Stimulated activated memory B cell treated with anti-CD40 and anti-IgM and Interleukin-4, amounts not matched to agents 10 μg/mL and 1 μg/mL and 100 μg/mL, for 72 hours (primary cell): ENCODE results near the gene STATH.
"Not testable (repeated sequence)": the region's sequence is repeated elsewhere in the genome, so short reads cannot be mapped to it uniquely, and the experiment has no call there.

Source experiments
- ATAC-seq: fragments of 150-1000 bp; cut with Tn5 transposase; 2 replicates; pipeline ENCODE4 v1.10.0; 2021
- H3K27ac Mint-ChIP-seq: one replicate; pipeline ENCODE4 v1.8.0; 2022; ENCODE audit warnings: mild to moderate bottlenecking, mixed read lengths
- H3K27me3 Mint-ChIP-seq: one replicate; pipeline ENCODE4 v1.8.0; 2022; ENCODE audit warnings: mixed read lengths
- H3K36me3 Mint-ChIP-seq: one replicate; pipeline ENCODE4 v1.8.0; 2022; ENCODE audit warnings: mixed read lengths
- H3K4me1 Mint-ChIP-seq: one replicate; pipeline ENCODE4 v1.8.0; 2022; ENCODE audit warnings: mixed read lengths
- H3K4me3 Mint-ChIP-seq: one replicate; pipeline ENCODE4 v1.8.0; 2022; ENCODE audit warnings: mild to moderate bottlenecking, moderate library complexity, mixed read lengths
- H3K9me3 Mint-ChIP-seq: one replicate; pipeline ENCODE4 v1.8.0; 2022; ENCODE audit warnings: mixed read lengths

Gene STATH, protein sequence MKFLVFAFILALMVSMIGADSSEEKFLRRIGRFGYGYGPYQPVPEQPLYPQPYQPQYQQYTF

DNA sequence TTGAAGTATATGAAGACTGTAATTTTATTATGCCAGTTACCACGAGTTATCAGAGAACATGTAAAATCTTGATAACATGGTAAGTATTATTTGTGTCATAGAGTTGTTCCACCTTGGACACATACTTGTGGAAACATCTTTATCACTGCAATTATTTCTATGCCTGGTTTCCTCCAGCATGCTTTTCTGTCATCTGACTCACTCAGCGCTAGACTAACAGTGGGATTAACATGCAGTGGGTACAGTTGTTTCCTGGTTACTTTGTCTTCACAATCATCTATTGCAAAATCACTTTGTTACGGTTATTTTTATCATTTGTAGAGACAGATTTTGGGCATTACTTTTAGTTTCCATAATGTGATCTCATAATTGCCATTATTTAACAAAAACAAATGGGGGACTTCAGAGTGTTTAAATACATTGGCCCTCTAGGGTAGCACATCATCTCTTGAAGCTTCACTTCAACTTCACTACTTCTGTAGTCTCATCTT lies at the start of gene STATH:
Gene STATH, plus strand, starts transcription at position 441 of the 491 bp plus-strand sequence. CDS start 2,472 bp downstream, outside the sequence.
- Mint-ChIP-seq H3K9me3 (peaks cover 7% of the 10 kb centered on the region), H3K27ac (no peak within 1 kb of the TSS), H3K4me1 (no peaks in the 10 kb centered on the region), H3K27me3 (no peaks in the 10 kb centered on the region), H3K4me3 (no peak within 1 kb of the TSS), H3K36me3 (no peaks in the 10 kb centered on the region)
- ATAC-seq = no peak

DNA sequence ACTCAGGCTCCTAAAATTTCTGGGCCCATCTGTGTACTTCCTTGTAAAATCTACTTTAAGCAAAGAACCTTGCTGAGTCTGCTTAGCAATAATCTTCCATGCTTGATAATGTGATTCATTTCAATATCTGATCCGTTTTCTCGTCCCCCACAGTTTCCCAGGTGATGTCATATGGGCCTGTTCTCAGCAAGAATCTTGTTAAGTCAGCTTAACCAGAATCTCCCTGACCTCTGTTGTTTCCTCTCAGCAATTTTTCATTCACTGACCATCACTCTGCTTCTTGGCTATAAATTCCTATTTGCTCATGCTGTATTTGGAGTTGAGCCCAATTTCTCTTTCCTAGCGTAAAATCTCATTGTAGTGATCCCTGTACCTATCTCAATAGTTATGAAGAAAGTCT lies 44.2 kb upstream of the STATH start:
- ATAC-seq = no peak
- no peaks in the 10 kb centered on the region for H3K36me3 Mint-ChIP-seq
- no peak overlapping the region for H3K4me3 Mint-ChIP-seq
- no peaks in the 10 kb centered on the region for H3K4me1 Mint-ChIP-seq
- H3K27me3 Mint-ChIP-seq = no peaks in the 10 kb centered on the region
- no peaks in the 10 kb centered on the region for H3K9me3 Mint-ChIP-seq
- H3K27ac Mint-ChIP-seq = no peak overlapping the region

DNA sequence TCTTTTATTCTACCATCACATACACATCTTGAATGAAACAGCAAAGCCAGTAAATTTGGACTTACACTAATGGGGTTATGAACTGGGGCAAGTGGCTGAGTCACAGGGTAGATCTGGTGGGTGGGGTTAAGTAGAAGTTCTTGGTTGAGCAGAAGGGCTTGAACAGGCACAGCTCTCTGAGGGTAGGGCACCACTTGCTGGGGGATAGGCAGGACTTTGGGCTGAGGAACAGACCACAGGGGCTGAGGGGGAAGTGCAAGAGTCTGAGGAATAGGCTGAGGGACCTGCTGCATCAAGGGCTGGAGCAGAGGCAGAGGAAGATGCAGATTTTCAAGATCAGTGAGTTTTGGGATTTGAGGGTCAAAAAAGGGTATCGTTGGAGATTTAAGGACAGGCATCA lies 38.6 kb upstream of the STATH start:
- H3K27ac Mint-ChIP-seq = no peak overlapping the region
- no peaks in the 10 kb centered on the region for H3K9me3 Mint-ChIP-seq
- H3K27me3 Mint-ChIP-seq = no peaks in the 10 kb centered on the region
- no peaks in the 10 kb centered on the region for H3K36me3 Mint-ChIP-seq
- H3K4me1 Mint-ChIP-seq = no peaks in the 10 kb centered on the region
- no peak overlapping the region for H3K4me3 Mint-ChIP-seq
- peak; percentile 39 for ATAC-seq

DNA sequence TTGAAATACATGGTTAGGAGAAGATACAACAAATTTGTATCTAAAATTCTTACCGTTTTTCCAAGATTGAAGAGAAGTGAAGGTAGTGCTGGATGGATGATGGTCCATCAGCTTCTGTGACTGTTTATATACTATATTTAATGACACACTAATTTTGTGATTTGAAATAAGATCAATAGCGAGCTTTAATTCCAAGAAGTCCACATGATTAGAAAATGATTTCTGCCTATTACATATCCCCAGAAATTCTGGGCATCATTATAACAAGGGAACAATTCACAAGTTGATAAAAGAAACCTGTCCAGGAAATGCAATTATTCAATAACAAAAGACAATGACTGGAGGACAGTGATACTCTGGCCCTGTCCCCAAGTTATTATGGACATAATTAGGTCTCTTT lies 30.1 kb upstream of the STATH start, which contains the start of gene CSN2:
Gene CSN2, minus strand, starts transcription at position 101 of the 400 bp plus-strand sequence. CDS start 4,733 bp downstream, outside the sequence.
- peaks cover 3% of the 10 kb centered on the region for H3K9me3 Mint-ChIP-seq
- H3K27me3 Mint-ChIP-seq = no peaks in the 10 kb centered on the region
- no peak within 1 kb of the TSS for H3K4me3 Mint-ChIP-seq
- H3K4me1 Mint-ChIP-seq = no peaks in the 10 kb centered on the region
- no peaks in the 10 kb centered on the region for H3K36me3 Mint-ChIP-seq
- no peak for ATAC-seq
- H3K27ac Mint-ChIP-seq = no peak within 1 kb of the TSS

DNA sequence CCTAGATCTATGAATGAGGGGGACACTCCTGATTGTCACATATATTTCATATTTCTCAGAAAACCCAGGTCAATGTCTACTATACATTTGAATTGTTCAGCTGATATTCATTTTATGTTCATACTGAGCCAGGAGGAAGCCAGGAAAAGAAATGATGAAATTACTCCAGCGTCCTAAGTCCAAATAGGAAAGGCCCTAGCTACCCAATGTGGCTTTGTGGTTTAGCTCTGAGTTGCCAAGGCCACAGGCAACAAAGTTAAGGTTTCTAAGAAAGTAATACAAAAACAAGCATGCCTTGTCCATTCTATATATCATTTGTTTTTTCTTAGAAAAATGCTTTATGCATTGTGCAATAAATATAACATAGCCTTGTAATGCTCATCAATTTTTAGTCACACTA lies 25.7 kb upstream of the STATH start:
- Mint-ChIP-seq H3K4me3 (no peak overlapping the region), H3K36me3 (no peaks in the 10 kb centered on the region), H3K27ac (no peak overlapping the region), H3K4me1 (no peaks in the 10 kb centered on the region), H3K27me3 (no peaks in the 10 kb centered on the region), H3K9me3 (peaks cover 3% of the 10 kb centered on the region)
- no peak for ATAC-seq

DNA sequence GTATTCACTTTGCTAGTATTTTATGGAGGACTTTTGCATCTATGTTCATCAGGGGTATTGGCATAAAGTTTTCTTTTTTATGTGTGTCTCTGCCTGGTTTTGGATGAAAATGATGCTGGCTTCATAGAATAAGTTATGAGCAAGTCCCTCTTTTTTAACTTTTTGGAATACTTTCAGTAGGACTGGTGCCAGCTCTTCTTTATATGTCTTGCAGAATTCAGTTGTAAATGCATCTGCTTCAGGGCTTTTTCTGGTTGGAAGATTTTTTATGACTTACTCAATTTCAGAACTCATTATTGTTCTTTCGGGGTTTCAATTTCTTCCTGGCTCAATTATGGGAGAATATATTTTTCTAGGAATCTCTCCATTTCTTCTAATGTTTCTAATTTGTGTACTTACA lies 21.1 kb upstream of the STATH start:
- Mint-ChIP-seq H3K27me3 (no peaks in the 10 kb centered on the region), H3K27ac (no peak overlapping the region), H3K4me1 (no peaks in the 10 kb centered on the region), H3K9me3 (no peaks in the 10 kb centered on the region), H3K4me3 (no peak overlapping the region), H3K36me3 (no peaks in the 10 kb centered on the region)
- no peak for ATAC-seq

DNA sequence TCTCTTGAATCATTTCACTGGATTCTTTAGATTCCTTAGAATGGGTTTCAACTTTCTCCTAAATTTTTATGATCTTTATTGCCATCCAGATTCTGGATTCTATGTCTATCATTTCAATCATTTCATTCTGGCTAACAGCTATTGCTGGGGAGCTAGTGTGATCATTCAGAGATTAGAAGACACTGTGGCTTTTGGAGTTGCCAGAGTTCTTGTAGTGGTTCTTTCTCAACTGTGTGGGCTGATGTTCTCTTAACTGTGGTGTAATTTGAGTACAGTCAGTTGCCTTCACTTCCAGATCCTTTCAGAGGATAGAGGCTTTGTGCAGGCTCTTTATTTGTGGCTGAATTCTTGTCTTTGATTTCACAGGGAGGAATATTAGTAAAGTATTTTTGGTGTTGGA lies 18.2 kb upstream of the STATH start:
- no peak for ATAC-seq
- Mint-ChIP-seq H3K4me3 (no peak overlapping the region), H3K9me3 (no peaks in the 10 kb centered on the region), H3K4me1 (no peaks in the 10 kb centered on the region), H3K36me3 (no peaks in the 10 kb centered on the region), H3K27me3 (no peaks in the 10 kb centered on the region), H3K27ac (no peak overlapping the region)

DNA sequence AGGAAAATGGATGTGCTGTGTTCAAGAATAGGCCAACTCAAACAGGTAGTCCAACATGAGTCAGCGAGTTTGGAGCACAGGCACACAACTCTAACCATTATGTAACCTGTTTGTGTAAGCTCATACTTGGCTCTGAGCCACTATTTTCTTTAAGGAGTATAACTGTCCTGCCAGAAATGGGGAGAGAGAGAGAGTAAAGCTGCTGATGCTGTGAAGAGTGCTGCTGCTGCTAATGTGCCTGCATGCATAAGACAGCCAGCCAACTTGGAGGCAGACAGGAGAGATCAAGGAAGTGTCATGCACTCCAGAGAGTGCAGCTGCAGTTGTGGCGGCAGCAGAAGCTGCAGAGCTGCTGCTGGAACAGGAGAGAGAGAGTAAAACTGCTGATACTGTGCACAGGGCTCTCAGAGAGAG lies 11.7 kb upstream of the STATH start:
- Mint-ChIP-seq H3K9me3 (no peaks in the 10 kb centered on the region), H3K36me3 (no peaks in the 10 kb centered on the region), H3K27ac (no peak overlapping the region), H3K27me3 (no peaks in the 10 kb centered on the region), H3K4me3 (no peak overlapping the region), H3K4me1 (no peaks in the 10 kb centered on the region)
- ATAC-seq = peak; percentile 41

DNA sequence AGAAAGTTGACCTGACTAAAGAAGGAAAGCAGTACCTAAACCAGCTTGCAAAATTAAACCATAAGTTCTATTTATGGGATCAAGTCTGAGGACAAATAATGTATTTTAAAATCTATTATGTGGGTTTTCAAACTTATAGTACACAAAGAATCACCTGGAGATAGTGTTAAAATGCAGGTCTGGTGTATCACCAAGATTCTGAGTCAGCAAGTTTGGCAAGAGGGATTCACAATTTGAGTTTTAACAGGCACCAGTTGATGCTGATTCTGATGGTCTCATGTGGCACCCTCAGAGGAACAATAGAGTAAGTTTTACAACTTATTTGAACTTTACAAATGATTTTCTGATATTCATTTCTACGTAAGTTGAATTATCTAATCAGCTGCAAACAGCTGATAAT lies 9.1 kb upstream of the STATH start:
- Mint-ChIP-seq H3K4me3 (no peak overlapping the region), H3K36me3 (no peaks in the 10 kb centered on the region), H3K27me3 (no peaks in the 10 kb centered on the region), H3K9me3 (no peaks in the 10 kb centered on the region), H3K27ac (no peak overlapping the region), H3K4me1 (no peaks in the 10 kb centered on the region)
- no peak for ATAC-seq

DNA sequence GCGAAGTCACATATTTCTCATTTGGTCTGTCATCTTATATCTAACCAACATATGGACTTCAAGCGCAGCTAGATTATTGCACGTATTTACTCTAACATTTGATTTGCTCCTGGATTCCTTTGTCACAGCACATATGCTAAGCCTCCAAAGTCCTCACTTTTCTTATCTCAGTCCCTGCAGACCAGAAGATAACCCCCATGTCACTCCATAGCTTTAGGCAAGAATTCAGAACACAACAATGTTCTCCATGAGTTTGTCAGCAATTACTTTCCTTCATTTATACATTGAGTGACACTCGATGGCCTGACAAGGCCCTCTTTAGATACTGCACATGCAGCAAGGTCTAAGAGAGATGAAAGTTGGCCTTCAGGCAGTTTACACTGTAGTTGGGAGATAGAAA lies 4.8 kb upstream of the STATH start:
- H3K4me1 Mint-ChIP-seq = no peaks in the 10 kb centered on the region
- H3K9me3 Mint-ChIP-seq = peaks cover 3% of the 10 kb centered on the region
- H3K36me3 Mint-ChIP-seq = no peaks in the 10 kb centered on the region
- H3K27ac Mint-ChIP-seq = no peak overlapping the region
- ATAC-seq = no peak
- no peak overlapping the region for H3K4me3 Mint-ChIP-seq
- H3K27me3 Mint-ChIP-seq = no peaks in the 10 kb centered on the region

DNA sequence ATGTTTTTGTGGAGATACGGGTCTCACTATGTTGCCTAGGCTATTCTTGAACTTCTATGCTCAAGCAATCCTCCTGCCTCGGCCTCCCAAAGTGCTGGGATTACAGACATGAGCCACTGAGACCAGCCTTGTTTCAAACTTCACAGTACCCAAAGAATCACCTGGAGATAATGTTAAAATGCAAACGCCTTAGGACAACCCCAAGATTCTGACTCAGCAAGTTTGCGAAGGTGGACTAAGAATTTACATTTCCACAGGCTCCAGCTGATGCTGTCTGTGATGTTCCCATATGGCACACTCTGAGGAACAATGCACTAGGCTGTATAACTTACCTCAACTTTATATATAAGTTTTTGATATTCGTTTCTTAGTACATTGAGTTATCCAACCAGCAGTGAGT lies 984 bp upstream of the STATH start:
- Mint-ChIP-seq H3K9me3 (peaks cover 7% of the 10 kb centered on the region), H3K27ac (no peak overlapping the region), H3K4me1 (no peaks in the 10 kb centered on the region), H3K36me3 (no peaks in the 10 kb centered on the region), H3K4me3 (no peak overlapping the region), H3K27me3 (no peaks in the 10 kb centered on the region)
- ATAC-seq = no peak

DNA sequence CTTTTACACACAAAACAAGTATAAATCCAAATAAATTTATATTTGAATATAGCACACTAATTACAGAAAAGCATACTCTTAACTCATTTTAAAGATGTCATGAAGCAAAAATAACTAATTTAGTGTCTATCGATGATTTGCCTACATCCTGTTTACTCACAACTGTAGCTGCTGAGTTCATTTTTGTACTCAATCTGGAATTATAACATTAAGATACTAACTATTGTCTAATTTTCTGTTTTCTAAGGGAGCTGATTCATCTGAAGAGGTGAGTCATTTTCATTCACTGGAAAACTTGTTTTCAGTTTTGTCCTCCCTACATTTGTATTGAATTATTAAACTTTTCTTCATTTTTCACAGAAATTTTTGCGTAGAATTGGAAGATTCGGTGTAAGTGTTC lies 3.7 kb downstream of the STATH start:
- H3K9me3 Mint-ChIP-seq = peaks cover 3% of the 10 kb centered on the region
- H3K27ac Mint-ChIP-seq = no peak overlapping the region
- H3K27me3 Mint-ChIP-seq = no peaks in the 10 kb centered on the region
- H3K4me3 Mint-ChIP-seq = no peak overlapping the region
- H3K4me1 Mint-ChIP-seq = no peaks in the 10 kb centered on the region
- H3K36me3 Mint-ChIP-seq = no peaks in the 10 kb centered on the region
- ATAC-seq = no peak

DNA sequence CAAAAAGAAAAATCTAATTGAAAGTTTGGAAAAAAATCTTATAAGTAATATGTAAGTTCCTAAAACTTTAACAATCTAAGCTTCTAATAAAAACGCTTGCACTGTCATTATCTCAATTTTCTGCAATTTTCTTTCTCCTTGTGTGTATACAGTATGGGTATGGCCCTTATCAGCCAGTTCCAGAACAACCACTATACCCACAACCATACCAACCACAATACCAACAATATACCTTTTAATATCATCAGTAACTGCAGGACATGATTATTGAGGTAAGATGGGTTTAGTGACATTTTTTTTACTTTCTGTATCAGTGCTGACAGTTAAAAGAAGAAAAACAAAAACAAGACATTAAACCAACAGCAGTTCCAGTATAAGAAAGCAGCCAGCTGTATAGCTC lies 4.9 kb downstream of the STATH start:
- no peak for ATAC-seq
- Mint-ChIP-seq H3K4me3 (no peak overlapping the region), H3K4me1 (no peaks in the 10 kb centered on the region), H3K36me3 (no peaks in the 10 kb centered on the region), H3K27ac (no peak overlapping the region), H3K27me3 (no peaks in the 10 kb centered on the region), H3K9me3 (peaks cover 3% of the 10 kb centered on the region)

DNA sequence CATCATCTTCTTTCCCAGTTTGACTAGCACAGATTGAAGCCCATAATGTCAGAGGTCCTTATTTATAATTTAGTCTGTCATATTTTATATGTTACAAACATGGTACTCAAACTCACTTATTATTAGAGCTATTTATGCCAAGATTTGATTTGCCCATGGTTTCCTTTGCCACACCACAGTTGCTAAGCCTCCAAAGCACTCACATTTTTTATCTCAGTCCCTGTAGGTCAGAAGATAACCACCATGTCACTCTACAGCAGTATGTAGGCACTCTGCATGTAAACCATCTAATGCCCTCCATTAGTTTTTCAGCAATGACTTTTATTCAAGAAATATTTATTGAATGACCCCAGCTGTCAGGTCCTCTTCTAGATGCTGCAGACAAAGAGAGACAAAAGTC lies 6.7 kb downstream of the STATH start:
- no peak for ATAC-seq
- Mint-ChIP-seq H3K27ac (no peak overlapping the region), H3K9me3 (peaks cover 3% of the 10 kb centered on the region), H3K4me1 (no peaks in the 10 kb centered on the region), H3K27me3 (no peaks in the 10 kb centered on the region), H3K36me3 (no peaks in the 10 kb centered on the region), H3K4me3 (no peak overlapping the region)

DNA sequence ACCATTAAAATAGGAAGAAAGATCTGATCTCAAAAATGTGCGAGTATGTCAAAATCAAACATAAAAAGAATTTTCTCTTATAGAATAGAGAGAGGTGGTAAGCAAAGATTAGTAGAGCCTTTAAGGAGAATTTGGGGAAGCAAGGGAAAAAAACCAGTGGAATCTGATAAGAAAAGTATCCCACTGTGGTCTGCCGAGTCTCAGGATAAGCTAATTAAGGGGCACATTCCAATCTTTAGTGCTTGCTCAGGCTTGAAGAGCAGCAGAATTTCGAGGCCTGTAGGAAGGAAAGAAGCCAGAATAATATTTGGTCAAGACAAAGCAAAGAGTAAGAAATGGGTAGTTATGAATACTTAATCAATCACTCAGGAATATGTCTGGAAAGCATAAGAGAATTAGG lies 13.0 kb downstream of the STATH start:
- H3K27ac Mint-ChIP-seq = no peak overlapping the region
- H3K27me3 Mint-ChIP-seq = no peaks in the 10 kb centered on the region
- peaks cover 5% of the 10 kb centered on the region for H3K9me3 Mint-ChIP-seq
- ATAC-seq = no peak
- H3K4me1 Mint-ChIP-seq = no peaks in the 10 kb centered on the region
- H3K36me3 Mint-ChIP-seq = no peaks in the 10 kb centered on the region
- no peak overlapping the region for H3K4me3 Mint-ChIP-seq

DNA sequence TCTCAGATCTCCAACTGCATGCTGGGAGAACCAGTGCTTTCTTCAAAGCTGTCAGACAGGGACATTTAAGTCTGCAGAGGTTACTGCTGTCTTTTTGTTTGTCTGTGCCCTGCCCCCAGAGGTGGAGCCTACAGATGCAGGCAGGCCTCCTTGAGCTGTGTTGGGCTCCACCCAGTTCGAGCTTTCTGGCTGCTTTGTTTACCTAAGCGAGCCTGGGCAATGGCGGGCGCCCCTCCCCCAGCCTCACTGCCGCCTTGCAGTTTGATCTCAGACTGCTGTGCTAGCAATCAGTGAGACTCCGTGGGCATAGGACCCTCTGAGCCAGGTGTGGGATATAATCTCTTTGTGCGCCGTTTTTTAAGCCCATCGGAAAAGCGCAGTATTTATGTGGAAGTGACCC lies 23.2 kb downstream of the STATH start:
- ATAC-seq, H3K4me1 Mint-ChIP-seq, H3K27ac Mint-ChIP-seq, H3K27me3 Mint-ChIP-seq, H3K36me3 Mint-ChIP-seq, H3K9me3 Mint-ChIP-seq, H3K4me3 Mint-ChIP-seq: not testable (repeated sequence)

DNA sequence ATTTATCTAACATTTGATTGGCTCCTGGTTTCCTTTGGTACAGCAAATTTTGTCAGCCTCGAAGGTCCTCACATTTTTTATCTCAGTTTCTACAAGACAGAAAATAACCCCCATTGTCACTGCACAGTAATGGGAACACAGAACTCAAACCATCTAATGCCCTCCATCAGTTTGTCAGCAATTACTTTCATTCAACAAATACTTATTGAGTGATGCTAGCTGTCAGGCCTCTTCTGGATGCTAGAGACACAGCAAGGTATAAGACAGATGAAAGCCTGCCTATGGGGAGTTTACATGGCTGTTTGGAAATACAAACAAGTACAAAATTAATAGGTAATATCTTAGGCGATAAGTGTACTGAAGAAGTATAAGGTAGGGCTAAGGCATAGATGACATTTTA lies 27.5 kb downstream of the STATH start:
- Mint-ChIP-seq H3K27ac (no peak overlapping the region), H3K4me3 (no peak overlapping the region), H3K4me1 (no peaks in the 10 kb centered on the region), H3K36me3 (no peaks in the 10 kb centered on the region), H3K27me3 (no peaks in the 10 kb centered on the region), H3K9me3 (peaks cover 5% of the 10 kb centered on the region)
- no peak for ATAC-seq
